Neutrophil (primary cell): ENCODE data around the gene PRDM12.

Experiments
- H3K27ac ChIP-seq: fragments of 200-600 bp; sonication (generic); 2 replicates; pipeline ENCODE4 v1.5.1; 2016; ENCODE audit warnings: mild to moderate bottlenecking, moderate library complexity
- H3K27me3 ChIP-seq: fragments of 200-600 bp; sonication (generic); 2 replicates; pipeline ENCODE4 v1.6.0; 2016; ENCODE audit warnings: mild to moderate bottlenecking
- H3K36me3 ChIP-seq: fragments of 200-600 bp; sonication (generic); 2 replicates; pipeline ENCODE4 v1.5.1; 2017
- H3K4me1 ChIP-seq, 2 experiments: fragments of 200-600 bp in 1 of 2; sonication (generic) in 1 of 2; 1 replicate in 1 of 2; 2 replicates in 1 of 2; pipeline versions ENCODE4 v1.5.1 to v1.6.1; 2013 to 2016; ENCODE audit warnings: low read depth in 1 of 2, low read length in 1 of 2, mild to moderate bottlenecking in 1 of 2, moderate library complexity in 1 of 2; ENCODE audit not compliant: control insufficient read depth in 1 of 2, insufficient read depth in 1 of 2
- H3K4me3 ChIP-seq, 2 experiments: fragments of 200-600 bp in 1 of 2; sonication (generic) in 1 of 2; 1 replicate in 1 of 2; 2 replicates in 1 of 2; pipeline ENCODE4 v1.5.1; 2013 to 2016; ENCODE audit warnings: low read depth in 1 of 2, low read length in 1 of 2, mild to moderate bottlenecking in 1 of 2, moderate library complexity in 1 of 2
- H3K9me3 ChIP-seq: fragments of 200-600 bp; sonication (generic); 2 replicates; pipeline ENCODE4 v1.5.1; 2016
- TF ChIP-seq, protein P1 (sequence below): fragments of 200-600 bp; sonication (generic); IDR thresholded peaks from 2 replicates; pipeline ENCODE4 v1.5.1; 2016; ENCODE audit warnings: antibody characterized with exemption

The PRDM12 gene

DNA sequence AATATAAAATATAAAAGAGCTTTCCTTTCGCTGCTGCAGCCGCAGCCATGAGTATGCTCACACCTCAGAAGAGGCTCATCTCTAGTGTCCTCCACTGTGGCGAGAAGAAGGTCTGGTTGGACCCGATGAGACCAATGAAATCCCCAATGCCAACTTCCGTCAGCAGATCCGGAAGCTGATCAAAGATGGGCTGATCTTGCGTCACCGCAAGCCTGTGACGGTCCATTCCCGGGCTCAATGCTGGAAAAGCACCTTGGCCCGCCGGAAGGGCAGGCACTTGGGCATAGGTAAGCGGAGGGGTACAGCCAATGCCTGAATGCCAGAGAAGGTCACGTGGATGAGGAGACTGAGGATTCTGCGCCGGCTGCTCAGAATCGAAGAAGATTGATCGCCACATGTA lies 12.6 kb upstream of the PRDM12 start:
- Histone ChIP-seq H3K4me3 (no peak overlapping the region), H3K4me1 (no peaks in the 10 kb centered on the region), H3K27me3 (peaks cover 65% of the 10 kb centered on the region), H3K36me3 (no peaks in the 10 kb centered on the region), H3K9me3 (no peaks in the 10 kb centered on the region), H3K27ac (no peak overlapping the region)
- TF ChIP-seq, protein P1, sequence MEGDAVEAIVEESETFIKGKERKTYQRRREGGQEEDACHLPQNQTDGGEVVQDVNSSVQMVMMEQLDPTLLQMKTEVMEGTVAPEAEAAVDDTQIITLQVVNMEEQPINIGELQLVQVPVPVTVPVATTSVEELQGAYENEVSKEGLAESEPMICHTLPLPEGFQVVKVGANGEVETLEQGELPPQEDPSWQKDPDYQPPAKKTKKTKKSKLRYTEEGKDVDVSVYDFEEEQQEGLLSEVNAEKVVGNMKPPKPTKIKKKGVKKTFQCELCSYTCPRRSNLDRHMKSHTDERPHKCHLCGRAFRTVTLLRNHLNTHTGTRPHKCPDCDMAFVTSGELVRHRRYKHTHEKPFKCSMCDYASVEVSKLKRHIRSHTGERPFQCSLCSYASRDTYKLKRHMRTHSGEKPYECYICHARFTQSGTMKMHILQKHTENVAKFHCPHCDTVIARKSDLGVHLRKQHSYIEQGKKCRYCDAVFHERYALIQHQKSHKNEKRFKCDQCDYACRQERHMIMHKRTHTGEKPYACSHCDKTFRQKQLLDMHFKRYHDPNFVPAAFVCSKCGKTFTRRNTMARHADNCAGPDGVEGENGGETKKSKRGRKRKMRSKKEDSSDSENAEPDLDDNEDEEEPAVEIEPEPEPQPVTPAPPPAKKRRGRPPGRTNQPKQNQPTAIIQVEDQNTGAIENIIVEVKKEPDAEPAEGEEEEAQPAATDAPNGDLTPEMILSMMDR: no peak

- Histone ChIP-seq H3K36me3 (no peaks in the 10 kb centered on the region), H3K9me3 (no peaks in the 10 kb centered on the region), H3K27me3 (peaks cover 90% of the 10 kb centered on the region), H3K4me1 (no peaks in the 10 kb centered on the region), H3K4me3 (no peak overlapping the region), H3K27ac (no peak overlapping the region)
- TF ChIP-seq, protein P1: no peak
Measured at GRCh38 chr9:130654879-130655278, 9.5 kb upstream of the PRDM12 start.

DNA sequence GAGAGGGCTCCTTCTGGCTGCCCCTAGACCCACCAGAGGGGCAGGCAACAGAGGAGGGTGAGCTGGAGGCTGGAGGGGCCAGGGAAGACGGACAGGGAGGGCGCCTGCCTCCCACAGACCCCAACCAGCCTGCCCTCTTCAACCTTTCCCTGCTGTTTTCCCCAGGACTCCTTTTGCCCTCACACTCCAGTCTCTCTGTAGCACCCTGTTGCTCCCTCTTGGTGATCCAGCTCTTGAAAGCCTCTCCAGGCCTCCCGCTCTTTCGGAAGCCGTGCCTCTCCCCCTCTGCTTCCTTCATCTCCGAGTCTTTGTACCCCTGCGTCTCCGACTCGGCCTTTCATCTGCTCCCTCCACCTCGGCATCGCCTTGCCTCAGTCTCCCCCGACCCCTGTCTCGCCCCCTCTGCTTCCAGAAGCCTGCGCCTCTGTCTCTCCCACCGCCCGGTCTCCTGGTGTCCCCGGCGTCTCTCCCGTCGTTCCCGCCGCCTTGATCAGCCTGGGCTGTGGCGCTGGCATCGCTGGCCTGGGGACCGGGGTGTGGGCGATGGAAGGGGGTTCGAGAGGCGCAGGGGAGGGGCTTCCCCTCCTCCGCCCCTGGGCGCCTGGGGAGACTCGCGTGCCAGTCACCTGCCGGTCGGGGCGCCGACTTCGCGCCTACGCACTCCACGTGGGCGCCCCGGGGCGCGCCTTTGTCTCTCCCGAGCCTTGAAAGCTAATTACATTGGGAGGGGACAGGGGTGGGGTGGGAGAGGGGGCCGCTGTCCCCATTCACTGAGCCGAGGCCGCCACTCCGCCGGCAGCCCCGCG lies 5.3 kb upstream of the PRDM12 start:
- peaks cover 100% of the 10 kb centered on the region for H3K27me3 ChIP-seq
- H3K36me3 ChIP-seq: no peaks in the 10 kb centered on the region
- H3K27ac ChIP-seq: no peak overlapping the region
- H3K9me3 ChIP-seq: no peaks in the 10 kb centered on the region
- H3K4me3 ChIP-seq: no peak overlapping the region
- TF ChIP-seq, protein P1: no peak
- peaks cover 0 to 12% of the 10 kb centered on the region in 2 experiments for H3K4me1 ChIP-seq

DNA sequence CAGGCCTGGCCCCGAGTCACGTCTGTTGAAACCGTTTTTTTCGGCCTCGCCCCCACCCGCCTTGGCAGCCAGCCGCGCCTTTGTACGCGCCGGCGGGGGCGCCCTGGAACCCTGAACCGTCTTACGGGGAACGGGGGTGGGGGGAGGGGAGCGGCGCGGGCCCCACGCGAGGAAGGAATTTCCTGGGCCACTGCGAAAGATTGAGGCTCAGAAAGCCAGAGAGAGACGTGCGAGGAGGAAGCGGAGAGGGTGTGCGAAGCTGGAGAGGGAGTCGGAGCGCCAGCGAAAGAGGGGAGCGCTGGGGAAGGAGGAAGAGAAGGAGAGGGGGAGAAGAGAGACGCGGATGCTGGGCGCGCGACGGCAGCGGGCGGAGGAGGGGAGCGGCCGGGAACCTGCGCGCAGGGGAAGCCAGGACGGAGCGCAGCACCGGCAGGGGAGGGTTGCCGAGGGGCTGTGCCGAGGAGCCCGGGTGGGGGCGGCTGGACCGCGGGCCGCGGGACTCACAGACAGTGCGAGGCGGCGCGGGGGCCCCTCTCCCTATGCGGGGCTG lies 4.6 kb upstream of the PRDM12 start:
- Histone ChIP-seq H3K9me3 (no peaks in the 10 kb centered on the region), H3K27ac (no peak overlapping the region), H3K36me3 (no peaks in the 10 kb centered on the region), H3K4me3 (no peak overlapping the region), H3K4me1 (peaks cover 0 to 15% of the 10 kb centered on the region in 2 experiments), H3K27me3 (peaks cover 100% of the 10 kb centered on the region)
- TF ChIP-seq, protein P1: no peak

DNA sequence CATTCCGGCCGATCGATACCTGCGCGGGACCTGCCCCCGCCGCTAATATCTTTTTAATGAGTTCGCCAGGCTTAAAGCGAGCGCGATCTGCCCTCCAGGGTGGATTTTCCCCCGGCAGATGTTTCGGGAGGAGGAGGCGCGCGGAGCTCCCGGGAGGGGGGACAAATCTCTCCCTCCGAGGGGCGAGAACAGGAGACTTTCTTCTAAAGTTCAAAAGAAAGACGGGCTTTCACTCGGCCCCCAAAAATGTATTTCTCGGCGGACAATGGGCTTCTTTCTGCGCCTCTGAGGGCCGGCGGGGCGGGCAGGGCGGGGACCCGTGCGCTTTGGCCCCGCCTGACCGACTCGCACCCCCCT lies 4.1 kb upstream of the PRDM12 start:
- TF ChIP-seq, protein P1: no peak
- no peaks in the 10 kb centered on the region for H3K36me3 ChIP-seq
- H3K27me3 ChIP-seq: peaks cover 100% of the 10 kb centered on the region
- H3K9me3 ChIP-seq: no peaks in the 10 kb centered on the region
- H3K4me3 ChIP-seq: no peak overlapping the region
- no peak overlapping the region for H3K27ac ChIP-seq
- H3K4me1 ChIP-seq: peaks cover 0 to 16% of the 10 kb centered on the region in 2 experiments
